Fibroblast of gingiva (primary cell): Measurements from ENCODE around the gene GPATCH2.

ENCODE experiments used
- DNase-seq: peaks from one replicate; pipeline ENCODE4 v3.0.0-alpha.2; 2011; ENCODE audit warnings: low read depth

Gene GPATCH2

DNA sequence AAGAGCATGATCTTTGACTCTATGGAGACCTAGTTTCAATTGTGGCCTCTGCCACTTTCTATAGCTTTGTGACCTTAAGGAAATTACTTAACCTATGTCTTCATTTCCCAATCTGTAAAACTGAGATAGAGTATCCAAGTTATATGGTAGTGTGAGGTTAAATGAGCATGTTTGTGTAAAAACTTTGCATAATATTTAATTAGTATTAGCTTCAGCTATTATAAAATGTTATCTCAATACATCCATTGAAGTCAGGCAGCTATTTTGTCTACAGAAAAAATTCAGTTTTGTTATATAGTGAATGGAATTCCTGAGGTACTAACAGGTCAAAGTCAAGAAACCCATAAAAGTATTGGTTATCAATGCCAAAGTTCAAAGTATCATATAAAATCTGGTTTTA lies 53.6 kb downstream of the GPATCH2 start:
- DNase-seq: no peak

- no peak for DNase-seq
These were observed 56.5 kb downstream of the GPATCH2 start for GRCh38 chr1:217574265-217574949.

DNA sequence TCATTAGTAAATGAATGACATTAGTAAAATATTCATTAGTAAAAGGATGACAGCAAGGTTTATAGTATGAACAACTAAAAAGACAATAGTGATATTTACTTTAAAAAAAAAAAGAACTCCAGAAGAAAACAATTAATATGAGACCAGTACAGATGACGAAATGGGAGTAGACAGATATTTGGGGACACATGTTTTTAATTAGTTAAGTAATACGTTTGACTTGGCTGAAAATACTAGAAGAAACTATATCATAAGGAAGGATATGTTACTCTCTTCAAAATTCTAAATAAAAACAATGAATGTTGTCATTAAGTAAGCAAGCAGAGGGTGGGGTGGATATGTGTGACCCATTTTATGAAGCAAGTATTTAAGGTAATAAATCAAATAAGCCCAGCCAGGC lies 61.9 kb downstream of the GPATCH2 start:
- DNase-seq: peak; percentile 72

GRCh38 chr1:217568200-217568599 lies 62.7 kb downstream of the GPATCH2 start:
- no peak for DNase-seq

- no peak for DNase-seq
These were observed 66.1 kb downstream of the GPATCH2 start for GRCh38 chr1:217564833-217565232.

GRCh38 chr1:217564207-217564606 lies 66.7 kb downstream of the GPATCH2 start:
- DNase-seq: no peak

DNA sequence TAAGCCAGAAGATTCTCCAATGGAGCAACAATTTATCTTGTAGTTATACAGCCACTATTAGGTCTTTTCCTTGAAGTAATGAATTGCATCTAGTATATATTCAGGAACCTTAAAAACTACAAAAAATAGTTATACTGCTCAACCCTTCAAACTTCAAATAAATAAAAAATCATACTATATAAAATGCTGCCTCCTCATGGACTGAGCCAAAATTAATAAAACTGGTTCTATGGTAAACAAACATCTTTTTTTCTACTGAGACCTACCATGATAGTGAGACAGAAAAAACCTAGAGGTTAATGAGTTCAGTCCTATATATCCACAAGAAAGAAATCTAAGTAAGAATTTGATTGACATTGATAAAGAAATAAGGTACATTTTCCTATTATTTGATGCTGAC lies 67.7 kb downstream of the GPATCH2 start:
- DNase-seq: no peak

GRCh38 chr1:217562229-217562878 lies 68.5 kb downstream of the GPATCH2 start:
- peak; percentile 77 for DNase-seq

DNA sequence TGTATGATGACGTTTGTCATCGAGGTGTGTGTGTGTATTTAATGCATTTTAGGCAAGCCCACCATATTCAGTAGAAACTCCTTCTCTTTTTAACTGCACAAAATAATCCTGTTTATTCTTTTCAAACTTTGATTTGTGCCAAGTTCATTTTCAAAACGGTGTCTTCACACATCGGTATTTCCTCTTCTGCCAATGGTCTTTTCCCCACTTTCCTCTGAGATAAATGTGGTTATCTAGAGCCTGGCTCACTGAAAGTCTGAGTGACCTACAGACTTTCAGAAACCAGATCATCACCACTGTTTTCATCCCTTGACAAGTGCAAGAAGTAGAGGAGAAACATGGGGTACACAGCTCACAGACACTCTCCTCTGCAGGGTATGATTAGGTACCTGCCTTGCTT lies 69.4 kb downstream of the GPATCH2 start:
- no peak for DNase-seq

DNA sequence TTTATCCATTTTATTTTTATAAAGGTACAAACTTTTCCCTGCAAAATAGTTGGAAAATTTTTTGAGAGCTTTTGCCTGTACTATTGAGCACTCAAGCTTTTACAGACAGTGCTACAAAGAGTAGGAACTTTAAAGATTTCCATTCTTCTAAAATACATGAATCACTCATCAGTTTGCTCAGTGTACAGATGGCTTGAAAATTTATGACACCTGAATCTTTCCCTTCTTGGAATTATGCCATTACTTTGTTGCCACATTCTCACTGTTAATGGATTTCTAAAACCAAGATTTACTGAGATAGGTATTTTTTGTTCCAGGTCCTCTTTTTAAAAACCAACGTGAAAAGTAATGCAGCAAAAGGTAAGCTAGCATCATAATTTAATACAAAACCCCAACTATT lies 76.0 kb downstream of the GPATCH2 start:
- DNase-seq: no peak

DNA sequence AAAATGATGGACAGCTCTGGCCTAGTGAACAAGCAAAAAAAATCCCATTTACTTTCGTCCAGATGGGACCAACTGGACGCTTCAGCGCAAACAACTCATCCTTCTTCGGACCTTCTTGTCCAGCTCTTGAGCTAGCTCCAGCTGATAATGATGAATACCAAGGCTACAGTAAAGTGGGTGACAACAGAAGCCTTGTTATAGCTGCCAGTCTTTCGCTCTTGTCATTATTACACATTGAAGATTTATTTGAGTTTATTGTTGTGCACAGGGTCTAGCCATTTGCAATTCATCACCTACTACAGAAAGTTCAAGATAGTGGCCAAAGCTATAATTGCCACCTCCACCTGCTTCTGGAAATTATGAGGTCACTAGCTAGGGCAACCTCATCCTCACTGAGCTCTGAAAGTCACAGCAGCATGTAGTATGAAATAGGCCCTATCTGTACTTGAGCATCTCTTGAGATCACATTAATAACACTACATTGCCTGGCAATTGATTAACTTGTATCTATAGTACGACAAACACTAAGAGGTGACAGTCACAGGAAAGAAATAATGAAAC lies 76.9 kb downstream of the GPATCH2 start:
- no peak for DNase-seq

DNA sequence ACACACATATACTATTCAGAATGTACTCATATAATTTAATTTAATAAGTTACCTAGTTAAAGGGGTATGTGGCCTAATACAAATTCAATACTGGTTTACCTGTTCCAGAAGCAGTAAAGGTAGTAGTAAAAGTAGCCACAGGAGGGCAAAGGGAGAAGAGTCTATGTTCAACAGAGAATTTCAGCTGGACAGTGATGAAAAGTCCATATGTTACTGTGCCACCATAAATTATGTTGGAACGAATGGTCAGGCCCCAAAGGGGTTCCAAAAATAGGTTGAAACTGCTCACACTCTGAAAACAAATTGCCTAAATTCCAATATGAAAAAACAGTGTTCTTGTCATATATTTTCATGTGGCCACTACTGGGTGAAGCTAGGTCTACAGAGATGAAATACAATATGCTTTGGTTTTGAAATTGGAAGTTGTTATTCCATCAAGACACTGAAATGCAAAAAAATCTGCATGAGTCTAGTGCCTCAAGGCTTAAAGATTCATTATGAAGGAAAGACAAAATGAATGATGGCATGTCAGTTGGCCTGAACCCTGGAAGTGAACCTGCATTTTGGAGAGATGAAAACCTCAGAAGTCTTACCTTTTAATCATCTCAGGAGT lies 78.4 kb downstream of the GPATCH2 start:
- no peak for DNase-seq

GRCh38 chr1:217542837-217543236 lies 88.1 kb downstream of the GPATCH2 start:
- no peak for DNase-seq

GRCh38 chr1:217542136-217542777 lies 88.6 kb downstream of the GPATCH2 start:
- no peak for DNase-seq

DNA sequence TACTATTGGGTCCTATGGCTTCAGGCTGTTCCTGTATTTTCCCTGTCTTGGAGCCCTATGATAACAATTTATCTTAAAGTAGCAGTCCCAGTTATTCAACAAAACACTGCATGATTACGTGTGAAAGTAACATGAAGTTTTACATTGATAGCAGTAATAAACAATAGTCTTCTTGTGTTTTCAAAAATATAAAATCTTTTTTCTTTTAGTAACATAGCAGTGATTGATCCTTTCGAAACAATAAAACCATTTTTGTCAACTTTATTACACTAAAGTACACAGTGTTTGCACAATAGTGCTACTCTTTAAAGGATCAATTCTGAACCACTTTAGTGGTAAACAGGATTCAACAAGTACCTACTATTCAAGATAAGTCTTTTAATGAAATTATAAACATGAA lies 90.6 kb downstream of the GPATCH2 start:
- no peak for DNase-seq

GRCh38 chr1:217539510-217539909 lies 91.4 kb downstream of the GPATCH2 start:
- no peak for DNase-seq

GRCh38 chr1:217535601-217536377 lies 95.1 kb downstream of the GPATCH2 start:
- no peak for DNase-seq

DNA sequence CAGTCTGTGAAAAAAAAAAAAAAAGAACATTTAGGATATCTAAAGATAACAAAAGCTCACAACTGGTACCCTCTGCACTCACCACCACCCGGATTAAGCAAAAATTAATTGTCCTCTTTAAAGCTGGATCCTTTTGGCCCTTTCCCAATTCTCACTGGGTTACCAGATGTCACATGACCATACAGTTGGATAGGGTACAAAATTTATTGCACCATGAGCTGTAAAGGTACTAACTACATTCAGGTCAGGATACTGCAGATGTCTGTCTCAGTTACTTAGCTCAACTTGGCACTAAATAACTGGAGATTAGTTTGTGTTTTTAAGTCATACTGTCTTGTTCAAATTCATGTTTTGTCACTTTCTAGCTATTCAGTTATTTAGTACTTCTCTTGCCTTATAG lies 96.3 kb downstream of the GPATCH2 start:
- DNase-seq: no peak

DNA sequence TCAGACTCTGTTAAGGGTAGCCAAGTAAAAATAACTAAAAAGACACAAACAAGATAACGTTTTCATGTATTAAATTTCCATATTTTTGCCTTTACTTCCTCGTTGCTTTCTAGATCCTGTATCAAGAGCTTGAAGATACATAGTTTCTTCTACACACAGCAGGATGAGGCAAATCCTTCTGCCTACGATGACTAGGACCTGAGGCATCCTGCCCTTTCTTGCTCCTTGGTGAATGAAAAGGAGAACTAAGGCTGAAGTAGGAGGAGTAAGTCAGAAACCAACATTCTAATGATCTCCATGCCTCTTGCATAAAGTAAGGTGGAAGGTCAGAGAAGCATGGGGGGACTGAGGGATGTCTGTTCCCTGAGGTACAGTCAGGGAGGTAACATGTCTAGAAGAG lies 102.6 kb downstream of the GPATCH2 start:
- peak; percentile 17 for DNase-seq

GRCh38 chr1:217527151-217527550 lies 103.7 kb downstream of the GPATCH2 start:
- no peak for DNase-seq

DNA sequence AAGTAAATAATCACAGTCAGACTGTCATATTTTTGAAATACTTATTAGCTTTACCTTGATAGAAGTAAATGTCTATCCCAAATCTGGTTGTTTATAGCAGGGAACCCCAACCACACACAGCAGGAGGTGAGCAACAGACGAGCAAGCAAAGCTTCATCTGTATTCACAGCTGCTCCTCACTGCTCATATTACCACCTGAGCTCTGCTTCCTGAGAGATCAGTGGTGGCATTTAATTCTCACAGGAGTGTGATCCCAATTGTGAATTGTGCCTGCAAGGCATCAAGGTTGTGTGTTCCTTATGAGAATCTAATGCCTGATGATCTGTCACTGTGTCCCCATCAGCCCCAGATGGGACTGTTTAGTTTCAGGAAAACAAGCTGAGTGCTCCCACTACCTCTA lies 104.3 kb downstream of the GPATCH2 start:
- DNase-seq: no peak
